ENCODE measurements around the gene ZNF136. TPM values are rescaled to one million over a fixed set of nuclear protein-coding genes. Genes with fewer than 3 reads are reported as not detected.
A peak's percentile ranks its signal among the peaks of the same experiment; 100 is the strongest.

The ZNF136 gene
- total and polyA plus RNA-seq, 2 of the 13 experiments (the other 11 are each of a cell fraction or from before 2014, with no cell fraction given) = 2.5 to 10.2 TPM

DNA sequence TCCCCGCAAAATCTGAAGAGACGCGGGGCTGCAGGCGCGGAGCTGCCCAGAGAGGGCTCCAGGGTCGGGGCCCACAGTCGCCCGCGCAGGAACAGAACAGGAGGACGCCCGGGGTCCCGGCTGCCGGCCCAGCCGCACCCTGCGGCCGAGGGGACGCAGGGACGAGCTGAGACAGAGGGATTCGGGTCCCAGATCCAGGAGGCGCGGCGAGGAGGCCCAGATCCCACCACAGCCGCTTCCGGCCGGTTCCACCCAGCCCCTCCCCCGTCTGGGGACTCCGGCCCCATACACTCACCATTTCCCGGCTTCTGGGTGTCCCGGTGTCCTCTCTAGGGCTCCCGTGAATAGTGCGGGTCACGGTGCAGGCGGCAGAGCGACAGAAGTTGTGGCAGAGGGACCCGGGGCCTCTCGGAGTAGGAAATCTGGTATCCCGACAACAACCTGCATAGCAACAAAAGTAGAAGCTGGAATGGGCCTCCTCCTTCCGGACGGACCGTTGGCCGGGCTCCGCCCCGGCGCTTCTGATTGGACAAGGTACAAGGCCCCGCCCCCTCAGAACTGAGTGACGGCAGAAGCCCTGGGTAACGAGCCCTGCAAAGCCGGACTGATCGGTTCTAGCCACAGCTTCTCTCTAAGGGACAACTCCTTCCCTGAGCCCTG, 22.9 kb upstream of the ZNF136 start, which contains the start of gene ZNF20 (continued):
- TF ChIP-seq E2F5 (CRISPR knock-in tag; conservative IDR thresholded peaks at IDR 0.05) (no peak), ZNF430 (CRISPR knock-in tag; IDR thresholded peaks at IDR 0.05) (no peak), ZBTB8A (CRISPR knock-in tag; IDR thresholded peaks at IDR 0.05; ENCODE audit: borderline replicate concordance, low read depth) (no peak), SUZ12 (IDR thresholded peaks at IDR 0.05; ENCODE audit: low read depth, low read length) (no peak), GFI1 (CRISPR knock-in tag; IDR thresholded peaks at IDR 0.05; ENCODE audit: borderline replicate concordance) (peak; percentile 64; the same call in 1 of the 2 replicates), CHD2 (IDR thresholded peaks at IDR 0.05; ENCODE audit: low read depth, low read length) (no peak), MIXL1 (CRISPR knock-in tag; IDR thresholded peaks at IDR 0.05) (no peak), GTF3A (CRISPR knock-in tag; conservative IDR thresholded peaks at IDR 0.05) (no peak), FOXJ3 (CRISPR knock-in tag; IDR thresholded peaks at IDR 0.05; ENCODE audit: borderline replicate concordance) (peak; percentile 64), ARNTL (CRISPR knock-in tag; IDR thresholded peaks at IDR 0.05) (no peak), HMGA1 (CRISPR knock-in tag; conservative IDR thresholded peaks at IDR 0.05) (no peak), CHCHD3 (CRISPR knock-in tag; IDR thresholded peaks at IDR 0.05) (no peak), NFKBIZ (CRISPR knock-in tag; IDR thresholded peaks at IDR 0.05) (no peak), ZFP62 (CRISPR knock-in tag; IDR thresholded peaks at IDR 0.05) (no peak), ZFX (CRISPR knock-in tag; IDR thresholded peaks at IDR 0.05; ENCODE audit: low read depth) (peak; percentile 91), HMG20B (CRISPR knock-in tag; conservative IDR thresholded peaks at IDR 0.05) (no peak), TBP (CRISPR knock-in tag; IDR thresholded peaks at IDR 0.05) (no peak), ZNF569 (CRISPR knock-in tag; IDR thresholded peaks at IDR 0.05; ENCODE audit: borderline replicate concordance) (0 out of 2 replicates have a peak, but pooled peaks have one; percentile 38), ZNF276 (CRISPR knock-in tag; IDR thresholded peaks at IDR 0.05; ENCODE audit: low read depth) (no peak)
- TF ChIP-seq, protein P1, sequence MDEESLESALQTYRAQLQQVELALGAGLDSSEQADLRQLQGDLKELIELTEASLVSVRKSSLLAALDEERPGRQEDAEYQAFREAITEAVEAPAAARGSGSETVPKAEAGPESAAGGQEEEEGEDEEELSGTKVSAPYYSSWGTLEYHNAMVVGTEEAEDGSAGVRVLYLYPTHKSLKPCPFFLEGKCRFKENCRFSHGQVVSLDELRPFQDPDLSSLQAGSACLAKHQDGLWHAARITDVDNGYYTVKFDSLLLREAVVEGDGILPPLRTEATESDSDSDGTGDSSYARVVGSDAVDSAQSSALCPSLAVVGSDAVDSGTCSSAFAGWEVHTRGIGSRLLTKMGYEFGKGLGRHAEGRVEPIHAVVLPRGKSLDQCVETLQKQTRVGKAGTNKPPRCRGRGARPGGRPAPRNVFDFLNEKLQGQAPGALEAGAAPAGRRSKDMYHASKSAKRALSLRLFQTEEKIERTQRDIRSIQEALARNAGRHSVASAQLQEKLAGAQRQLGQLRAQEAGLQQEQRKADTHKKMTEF (CRISPR knock-in tag; IDR thresholded peaks at IDR 0.05) = peak; percentile 34; the same call in 1 of the 2 replicates
- TF ChIP-seq, protein P2, sequence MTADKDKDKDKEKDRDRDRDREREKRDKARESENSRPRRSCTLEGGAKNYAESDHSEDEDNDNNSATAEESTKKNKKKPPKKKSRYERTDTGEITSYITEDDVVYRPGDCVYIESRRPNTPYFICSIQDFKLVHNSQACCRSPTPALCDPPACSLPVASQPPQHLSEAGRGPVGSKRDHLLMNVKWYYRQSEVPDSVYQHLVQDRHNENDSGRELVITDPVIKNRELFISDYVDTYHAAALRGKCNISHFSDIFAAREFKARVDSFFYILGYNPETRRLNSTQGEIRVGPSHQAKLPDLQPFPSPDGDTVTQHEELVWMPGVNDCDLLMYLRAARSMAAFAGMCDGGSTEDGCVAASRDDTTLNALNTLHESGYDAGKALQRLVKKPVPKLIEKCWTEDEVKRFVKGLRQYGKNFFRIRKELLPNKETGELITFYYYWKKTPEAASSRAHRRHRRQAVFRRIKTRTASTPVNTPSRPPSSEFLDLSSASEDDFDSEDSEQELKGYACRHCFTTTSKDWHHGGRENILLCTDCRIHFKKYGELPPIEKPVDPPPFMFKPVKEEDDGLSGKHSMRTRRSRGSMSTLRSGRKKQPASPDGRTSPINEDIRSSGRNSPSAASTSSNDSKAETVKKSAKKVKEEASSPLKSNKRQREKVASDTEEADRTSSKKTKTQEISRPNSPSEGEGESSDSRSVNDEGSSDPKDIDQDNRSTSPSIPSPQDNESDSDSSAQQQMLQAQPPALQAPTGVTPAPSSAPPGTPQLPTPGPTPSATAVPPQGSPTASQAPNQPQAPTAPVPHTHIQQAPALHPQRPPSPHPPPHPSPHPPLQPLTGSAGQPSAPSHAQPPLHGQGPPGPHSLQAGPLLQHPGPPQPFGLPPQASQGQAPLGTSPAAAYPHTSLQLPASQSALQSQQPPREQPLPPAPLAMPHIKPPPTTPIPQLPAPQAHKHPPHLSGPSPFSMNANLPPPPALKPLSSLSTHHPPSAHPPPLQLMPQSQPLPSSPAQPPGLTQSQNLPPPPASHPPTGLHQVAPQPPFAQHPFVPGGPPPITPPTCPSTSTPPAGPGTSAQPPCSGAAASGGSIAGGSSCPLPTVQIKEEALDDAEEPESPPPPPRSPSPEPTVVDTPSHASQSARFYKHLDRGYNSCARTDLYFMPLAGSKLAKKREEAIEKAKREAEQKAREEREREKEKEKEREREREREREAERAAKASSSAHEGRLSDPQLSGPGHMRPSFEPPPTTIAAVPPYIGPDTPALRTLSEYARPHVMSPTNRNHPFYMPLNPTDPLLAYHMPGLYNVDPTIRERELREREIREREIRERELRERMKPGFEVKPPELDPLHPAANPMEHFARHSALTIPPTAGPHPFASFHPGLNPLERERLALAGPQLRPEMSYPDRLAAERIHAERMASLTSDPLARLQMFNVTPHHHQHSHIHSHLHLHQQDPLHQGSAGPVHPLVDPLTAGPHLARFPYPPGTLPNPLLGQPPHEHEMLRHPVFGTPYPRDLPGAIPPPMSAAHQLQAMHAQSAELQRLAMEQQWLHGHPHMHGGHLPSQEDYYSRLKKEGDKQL (CRISPR knock-in tag; IDR thresholded peaks at IDR 0.05; ENCODE audit: low read depth) = no peak

Data from HepG2 (cell line).